GM06990 (cell line): ENCODE measurements around the gene GABRR2.

Experiments used
- DNase-seq: peaks from one replicate; pipeline ENCODE4 v3.0.0-alpha.2; 2011; ENCODE audit not compliant: insufficient read length; ENCODE audit errors: extremely low read depth
- H3K27me3 ChIP-seq: replicated peaks from 2 replicates; pipeline ENCODE4 v1.6.0; 2011; ENCODE audit warnings: low read length; ENCODE audit not compliant: control insufficient read depth, insufficient read depth
- H3K36me3 ChIP-seq: 2 replicates; pipeline ENCODE4 v1.5.1; 2011; ENCODE audit warnings: low read length; ENCODE audit not compliant: control insufficient read depth, insufficient read depth
- H3K4me3 ChIP-seq: replicated peaks from 2 replicates; pipeline ENCODE4 v1.5.1; 2011; ENCODE audit warnings: low read depth, mild to moderate bottlenecking, control low read depth, low read length
- CTCF ChIP-seq: IDR thresholded peaks from 2 replicates; pipeline ENCODE4 v1.5.1; 2011; ENCODE audit warnings: low read length, control low read depth, mild to moderate bottlenecking, inconsistent platforms; ENCODE audit not compliant: insufficient read depth, poor library complexity, severe bottlenecking

Gene GABRR2

GRCh38 chr6:89352278-89353117, 37.4 kb upstream of the GABRR2 start, which contains the start of gene UBE2J1:
Gene UBE2J1 (minus strand): TSS chr6:89352722. CDS start chr6:89352569, 153 bp downstream.
- no peaks in the 10 kb centered on the region for H3K27me3 ChIP-seq
- no peak for TF ChIP-seq CTCF
- DNase-seq: peak; percentile 92
- peaks cover 2% of the 10 kb centered on the region for H3K36me3 ChIP-seq
- H3K4me3 ChIP-seq: peak within 1 kb of the TSS; percentile 96

GRCh38 chr6:89351671-89352277, 36.7 kb upstream of the GABRR2 start:
- Histone ChIP-seq H3K4me3 (peak overlapping the region; percentile 96), H3K27me3 (no peaks in the 10 kb centered on the region), H3K36me3 (peaks cover 2% of the 10 kb centered on the region)
- no peak for TF ChIP-seq CTCF
- no peak for DNase-seq

GRCh38 chr6:89350281-89350966, 35.3 kb upstream of the GABRR2 start:
- H3K4me3 ChIP-seq: peak overlapping the region; percentile 96
- peaks cover 2% of the 10 kb centered on the region for H3K36me3 ChIP-seq
- H3K27me3 ChIP-seq: no peaks in the 10 kb centered on the region
- DNase-seq: peak; percentile 65
- TF ChIP-seq CTCF: no peak

GRCh38 chr6:89348372-89348771, 33.3 kb upstream of the GABRR2 start:
- no peak for TF ChIP-seq CTCF
- no peak for DNase-seq
- Histone ChIP-seq H3K4me3 (peak overlapping the region; percentile 41), H3K36me3 (peaks cover 2% of the 10 kb centered on the region), H3K27me3 (no peaks in the 10 kb centered on the region)

- no peak for DNase-seq
- no peak for TF ChIP-seq CTCF
- H3K4me3 ChIP-seq: peak overlapping the region; percentile 41
- H3K36me3 ChIP-seq: peaks cover 2% of the 10 kb centered on the region
- no peaks in the 10 kb centered on the region for H3K27me3 ChIP-seq
Measured at GRCh38 chr6:89347825-89348224, 32.7 kb upstream of the GABRR2 start.
